PFSK-1 (cell line): ENCODE data around the gene CELA2A.

ENCODE experiments used
- FOXP2 ChIP-seq: optimal IDR thresholded peaks from 2 replicates; pipeline ENCODE3; 2011; ENCODE audit warnings: borderline replicate concordance, control low read depth, inconsistent platforms; ENCODE audit not compliant: insufficient read depth; ENCODE audit errors: extremely low read length, extremely low read depth
- POLR2AphosphoS5 ChIP-seq: IDR thresholded peaks from 2 replicates; pipeline ENCODE4 v1.6.1; 2012; ENCODE audit warnings: low read depth, mild to moderate bottlenecking, control low read depth, low read length, moderate library complexity
- REST ChIP-seq, 2 experiments: IDR thresholded peaks; 2 replicates each; pipeline versions ENCODE4 v1.6.1 to v1.8.0; 2011 to 2012; ENCODE audit warnings: low read depth in 2 of 2, low read length in 2 of 2, control low read depth in 1 of 2, inconsistent platforms in 1 of 2, mild to moderate bottlenecking in 1 of 2, moderate library complexity in 1 of 2; ENCODE audit not compliant: insufficient read depth in 1 of 2
- SIN3A ChIP-seq: IDR thresholded peaks from 2 replicates; pipeline ENCODE4 v1.6.1; 2012; ENCODE audit warnings: mild to moderate bottlenecking, low read length, moderate library complexity, borderline replicate concordance; ENCODE audit not compliant: insufficient read depth
- TAF1 ChIP-seq: IDR thresholded peaks from 2 replicates; pipeline ENCODE4 v1.6.1; 2012; ENCODE audit warnings: low read length, control low read depth, borderline replicate concordance; ENCODE audit not compliant: insufficient read depth

Gene CELA2A

GRCh38 chr1:15448877-15449462 lies 7.6 kb upstream of the CELA2A start:
- TF ChIP-seq POLR2AphosphoS5: no peak
- no peak for TF ChIP-seq FOXP2
- TF ChIP-seq SIN3A: no peak
- no peak for TF ChIP-seq TAF1

- TF ChIP-seq FOXP2 (no peak), TAF1 (no peak), POLR2AphosphoS5 (no peak), SIN3A (no peak), REST (IDR thresholded peaks at IDR 0.05; ENCODE audit: insufficient read depth in 1 of 2, low read depth in 2 of 2, low read length in 2 of 2) (no peak)
These were observed 7.0 kb upstream of the CELA2A start for GRCh38 chr1:15449567-15449966.

GRCh38 chr1:15451014-15451722 lies 5.4 kb upstream of the CELA2A start:
- TF ChIP-seq POLR2AphosphoS5 (no peak), TAF1 (no peak), REST (IDR thresholded peaks at IDR 0.05; ENCODE audit: insufficient read depth in 1 of 2, low read depth in 2 of 2, low read length in 2 of 2) (no peak), SIN3A (no peak), FOXP2 (no peak)

- TF ChIP-seq POLR2AphosphoS5: no peak
- TF ChIP-seq REST (IDR thresholded peaks at IDR 0.05; ENCODE audit: insufficient read depth in 1 of 2, low read depth in 2 of 2, low read length in 2 of 2): no peak
- no peak for TF ChIP-seq SIN3A
These were observed 4.3 kb upstream of the CELA2A start for GRCh38 chr1:15452216-15452615.

- TF ChIP-seq POLR2AphosphoS5 (no peak), TAF1 (no peak), FOXP2 (no peak), REST (IDR thresholded peaks at IDR 0.05; ENCODE audit: insufficient read depth in 1 of 2, low read depth in 2 of 2, low read length in 2 of 2) (no peak), SIN3A (no peak)
These were observed 3.5 kb upstream of the CELA2A start for GRCh38 chr1:15452866-15453571.
